ENCODE results near the gene UTP3.
"Not testable (repeated sequence)": the region's sequence is repeated elsewhere in the genome, so short reads cannot be mapped to it uniquely, and the experiment has no call there.

The UTP3 gene

DNA sequence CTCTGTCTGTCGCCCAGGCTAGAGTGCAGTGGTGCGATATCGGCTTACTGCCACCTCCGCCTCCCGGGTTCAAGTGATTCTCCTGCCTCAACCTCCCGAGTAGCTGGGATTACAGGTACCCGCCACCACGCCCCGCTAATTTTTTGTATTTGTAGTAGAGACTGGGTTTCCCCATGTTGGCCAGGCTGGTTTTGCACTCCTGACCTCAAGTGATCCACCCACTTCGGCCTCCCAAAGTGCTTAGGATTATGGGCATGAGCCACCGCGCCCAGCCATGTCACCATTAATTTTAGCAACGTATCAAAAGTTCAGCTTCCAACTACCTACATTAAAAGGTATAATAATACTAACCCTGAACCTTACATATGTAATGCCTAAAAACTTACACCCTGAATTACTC, 940 bp upstream of the UTP3 start:
- Histone ChIP-seq H3K4me2 (ENCODE audit: low read length) (peak overlapping the region; percentile 95), H3K4me3 (ENCODE audit: low read length) (peak overlapping the region; percentile 98), H3K36me3 (ENCODE audit: control insufficient read depth, low read length) (peaks cover 40% of the 10 kb centered on the region), H3K4me1 (ENCODE audit: control insufficient read depth, low read length) (peaks cover 77% of the 10 kb centered on the region), H3F3A (ENCODE audit: control insufficient read depth, insufficient read depth) (peaks cover 15% of the 10 kb centered on the region), H3K27ac (ENCODE audit: low read depth, low read length) (peak overlapping the region; percentile 92), H3K9me2 (replicated peaks; ENCODE audit: control insufficient read depth, low read length) (no peaks in the 10 kb centered on the region), H3K27me3 (ENCODE audit: control insufficient read depth, low read length) (no peaks in the 10 kb centered on the region), H4K20me1 (ENCODE audit: control insufficient read depth, insufficient read depth, low read depth, low read length) (peaks cover 28% of the 10 kb centered on the region), H3K79me2 (ENCODE audit: control insufficient read depth, low read length) (peaks cover 79% of the 10 kb centered on the region), H3K9me3 (ENCODE audit: control insufficient read depth, insufficient read depth, low read length) (no peaks in the 10 kb centered on the region)
- TF ChIP-seq EZH2phosphoT487 (IDR thresholded peaks at IDR 0.05; ENCODE audit: borderline replicate concordance, low read length): no peak
- TF ChIP-seq, protein P1, sequence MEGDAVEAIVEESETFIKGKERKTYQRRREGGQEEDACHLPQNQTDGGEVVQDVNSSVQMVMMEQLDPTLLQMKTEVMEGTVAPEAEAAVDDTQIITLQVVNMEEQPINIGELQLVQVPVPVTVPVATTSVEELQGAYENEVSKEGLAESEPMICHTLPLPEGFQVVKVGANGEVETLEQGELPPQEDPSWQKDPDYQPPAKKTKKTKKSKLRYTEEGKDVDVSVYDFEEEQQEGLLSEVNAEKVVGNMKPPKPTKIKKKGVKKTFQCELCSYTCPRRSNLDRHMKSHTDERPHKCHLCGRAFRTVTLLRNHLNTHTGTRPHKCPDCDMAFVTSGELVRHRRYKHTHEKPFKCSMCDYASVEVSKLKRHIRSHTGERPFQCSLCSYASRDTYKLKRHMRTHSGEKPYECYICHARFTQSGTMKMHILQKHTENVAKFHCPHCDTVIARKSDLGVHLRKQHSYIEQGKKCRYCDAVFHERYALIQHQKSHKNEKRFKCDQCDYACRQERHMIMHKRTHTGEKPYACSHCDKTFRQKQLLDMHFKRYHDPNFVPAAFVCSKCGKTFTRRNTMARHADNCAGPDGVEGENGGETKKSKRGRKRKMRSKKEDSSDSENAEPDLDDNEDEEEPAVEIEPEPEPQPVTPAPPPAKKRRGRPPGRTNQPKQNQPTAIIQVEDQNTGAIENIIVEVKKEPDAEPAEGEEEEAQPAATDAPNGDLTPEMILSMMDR (IDR thresholded peaks at IDR 0.05; ENCODE audit: low read depth, low read length, poor library complexity, severe bottlenecking): no peak

- peak overlapping the region; percentile 98 for H3K4me3 ChIP-seq (ENCODE audit: low read length)
- H3K9me2 ChIP-seq (replicated peaks; ENCODE audit: control insufficient read depth, low read length): no peaks in the 10 kb centered on the region
- H3K4me1 ChIP-seq (ENCODE audit: control insufficient read depth, low read length): peaks cover 70% of the 10 kb centered on the region
- peaks cover 87% of the 10 kb centered on the region for H3K79me2 ChIP-seq (ENCODE audit: control insufficient read depth, low read length)
- peaks cover 51% of the 10 kb centered on the region for H3K36me3 ChIP-seq (ENCODE audit: control insufficient read depth, low read length)
- H3K27ac ChIP-seq (ENCODE audit: low read depth, low read length): peak overlapping the region; percentile 92
- H4K20me1 ChIP-seq (ENCODE audit: control insufficient read depth, insufficient read depth, low read depth, low read length): peaks cover 28% of the 10 kb centered on the region
- peak overlapping the region; percentile 95 for H3K4me2 ChIP-seq (ENCODE audit: low read length)
- no peaks in the 10 kb centered on the region for H3K9me3 ChIP-seq (ENCODE audit: control insufficient read depth, insufficient read depth, low read length)
- H3K27me3 ChIP-seq (ENCODE audit: control insufficient read depth, low read length): no peaks in the 10 kb centered on the region
- TF ChIP-seq, protein P1 (IDR thresholded peaks at IDR 0.05; ENCODE audit: low read depth, low read length, poor library complexity, severe bottlenecking): no peak
- no peak for TF ChIP-seq EZH2phosphoT487 (IDR thresholded peaks at IDR 0.05; ENCODE audit: borderline replicate concordance, low read length)
- peaks cover 15% of the 10 kb centered on the region for H3F3A ChIP-seq (ENCODE audit: control insufficient read depth, insufficient read depth)
Measured at GRCh38 chr4:70688795-70689231, 481 bp downstream of the UTP3 start.

DNA sequence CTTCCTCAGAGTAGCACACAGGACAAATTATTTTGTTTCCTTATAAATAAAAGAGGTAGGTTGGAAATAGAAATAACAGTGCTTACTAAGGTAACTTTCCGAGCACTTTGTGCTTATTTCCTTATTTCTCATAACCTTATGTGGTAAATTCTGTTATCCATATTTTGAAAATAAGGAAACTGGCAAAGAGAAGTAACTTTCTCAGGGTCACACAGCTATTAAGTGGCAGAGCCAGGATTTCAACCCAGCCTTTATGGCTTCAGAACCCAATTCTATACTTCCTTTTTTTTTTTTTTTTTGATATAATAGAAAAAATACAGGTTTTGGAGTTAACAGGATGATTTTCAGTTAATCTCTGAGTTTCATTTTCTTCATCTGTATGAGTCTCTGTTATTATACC, 3.3 kb downstream of the UTP3 start:
- Histone ChIP-seq H4K20me1 (ENCODE audit: control insufficient read depth, insufficient read depth, low read depth, low read length) (peaks cover 28% of the 10 kb centered on the region), H3K9me2 (replicated peaks; ENCODE audit: control insufficient read depth, low read length) (no peaks in the 10 kb centered on the region), H3K9me3 (ENCODE audit: control insufficient read depth, insufficient read depth, low read length) (no peaks in the 10 kb centered on the region), H3K79me2 (ENCODE audit: control insufficient read depth, low read length) (peaks cover 74% of the 10 kb centered on the region), H3F3A (ENCODE audit: control insufficient read depth, insufficient read depth) (peaks cover 24% of the 10 kb centered on the region), H3K4me2 (ENCODE audit: low read length) (peak overlapping the region; percentile 95), H3K27ac (ENCODE audit: low read depth, low read length) (no peak overlapping the region), H3K36me3 (ENCODE audit: control insufficient read depth, low read length) (peaks cover 51% of the 10 kb centered on the region), H3K27me3 (ENCODE audit: control insufficient read depth, low read length) (no peaks in the 10 kb centered on the region), H3K4me3 (ENCODE audit: low read length) (peak overlapping the region; percentile 98), H3K4me1 (ENCODE audit: control insufficient read depth, low read length) (peaks cover 41% of the 10 kb centered on the region)
- TF ChIP-seq, protein P1 (IDR thresholded peaks at IDR 0.05; ENCODE audit: low read depth, low read length, poor library complexity, severe bottlenecking): no peak
- no peak for TF ChIP-seq EZH2phosphoT487 (IDR thresholded peaks at IDR 0.05; ENCODE audit: borderline replicate concordance, low read length)

DNA sequence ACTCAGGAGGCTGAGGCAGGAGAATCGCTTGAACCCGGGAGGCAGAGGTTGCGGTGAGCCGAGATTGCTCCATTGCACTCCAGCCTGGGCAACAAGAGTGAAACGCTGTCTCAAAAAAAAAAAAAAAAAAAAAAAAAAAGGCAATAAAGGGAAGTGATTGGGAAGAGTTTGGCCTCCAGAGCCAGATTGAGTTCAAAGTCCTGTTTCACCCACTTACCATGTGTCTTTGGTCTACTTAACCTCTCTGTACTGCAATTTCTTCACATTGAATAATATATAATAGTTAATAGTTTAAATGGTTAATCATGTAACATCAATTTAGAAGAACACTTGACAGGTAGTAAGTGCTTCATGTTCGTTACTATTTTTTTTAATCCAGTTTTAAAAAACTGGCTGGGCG, 6.3 kb downstream of the UTP3 start:
- H3K4me1 ChIP-seq (ENCODE audit: control insufficient read depth, low read length): peaks cover 30% of the 10 kb centered on the region
- peaks cover 47% of the 10 kb centered on the region for H3K79me2 ChIP-seq (ENCODE audit: control insufficient read depth, low read length)
- peaks cover 38% of the 10 kb centered on the region for H3K36me3 ChIP-seq (ENCODE audit: control insufficient read depth, low read length)
- not testable (repeated sequence) for H3K9me3 ChIP-seq (ENCODE audit: control insufficient read depth, insufficient read depth, low read length); H3K4me2 ChIP-seq (ENCODE audit: low read length); H3K27ac ChIP-seq (ENCODE audit: low read depth, low read length); H3K9me2 ChIP-seq (replicated peaks; ENCODE audit: control insufficient read depth, low read length); H3K4me3 ChIP-seq (ENCODE audit: low read length); H3K27me3 ChIP-seq (ENCODE audit: control insufficient read depth, low read length)
- peaks cover 42% of the 10 kb centered on the region for H3F3A ChIP-seq (ENCODE audit: control insufficient read depth, insufficient read depth)
- H4K20me1 ChIP-seq (ENCODE audit: control insufficient read depth, insufficient read depth, low read depth, low read length): peaks cover 17% of the 10 kb centered on the region

DNA sequence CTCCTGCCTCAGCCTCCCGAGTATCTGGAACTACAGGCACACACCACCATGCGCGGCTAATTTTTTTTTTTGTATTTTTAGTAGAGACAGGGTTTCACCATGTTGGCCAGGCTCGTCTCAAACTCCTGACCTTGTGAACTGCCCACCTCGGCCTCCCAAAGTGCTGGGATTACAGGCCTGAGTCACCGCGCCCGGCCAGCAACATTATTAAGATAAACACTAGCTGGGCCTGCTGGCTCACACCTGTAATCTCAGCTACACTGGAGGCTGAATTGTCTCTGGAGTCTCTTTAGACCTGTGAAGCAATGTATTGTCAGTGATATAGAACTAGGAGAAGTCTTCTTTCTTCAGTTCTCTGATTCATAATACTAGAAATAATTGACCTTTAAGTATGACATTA, 10.1 kb downstream of the UTP3 start:
- H3K27me3 ChIP-seq (ENCODE audit: control insufficient read depth, low read length); H3K4me3 ChIP-seq (ENCODE audit: low read length); H4K20me1 ChIP-seq (ENCODE audit: control insufficient read depth, insufficient read depth, low read depth, low read length); H3K27ac ChIP-seq (ENCODE audit: low read depth, low read length); H3K36me3 ChIP-seq (ENCODE audit: control insufficient read depth, low read length); H3K4me2 ChIP-seq (ENCODE audit: low read length); H3K9me3 ChIP-seq (ENCODE audit: control insufficient read depth, insufficient read depth, low read length); H3K9me2 ChIP-seq (replicated peaks; ENCODE audit: control insufficient read depth, low read length): not testable (repeated sequence)
- H3K79me2 ChIP-seq (ENCODE audit: control insufficient read depth, low read length): peaks cover 12% of the 10 kb centered on the region
- peaks cover 39% of the 10 kb centered on the region for H3F3A ChIP-seq (ENCODE audit: control insufficient read depth, insufficient read depth)
- peaks cover 28% of the 10 kb centered on the region for H3K4me1 ChIP-seq (ENCODE audit: control insufficient read depth, low read length)
